Activated naive CD8-positive, alpha-beta T cell treated with anti-CD3 and anti-CD28 coated beads for 36 hours (primary cell): ENCODE data around the gene PCDHGA7. TPM values are rescaled to one million over a fixed set of nuclear protein-coding genes. Genes with fewer than 3 reads are reported as not detected.
"Not testable (repeated sequence)": the region's sequence is repeated elsewhere in the genome, so short reads cannot be mapped to it uniquely, and the experiment has no call there.

Experiments
- DNase-seq: peaks from one replicate; pipeline ENCODE4 v3.0.0; 2021
- H3K27ac Mint-ChIP-seq: one replicate; pipeline ENCODE4 v1.8.0; 2022; ENCODE audit warnings: mild to moderate bottlenecking, moderate library complexity, mixed read lengths
- H3K27me3 Mint-ChIP-seq: one replicate; pipeline ENCODE4 v1.8.0; 2022; ENCODE audit warnings: mild to moderate bottlenecking, mixed read lengths
- H3K36me3 Mint-ChIP-seq: one replicate; pipeline ENCODE4 v1.8.0; 2021; ENCODE audit warnings: mild to moderate bottlenecking, mixed read lengths
- H3K4me1 Mint-ChIP-seq: one replicate; pipeline ENCODE4 v1.8.0; 2021; ENCODE audit warnings: mixed read lengths
- H3K4me3 Mint-ChIP-seq: one replicate; pipeline ENCODE4 v1.8.0; 2022; ENCODE audit warnings: mild to moderate bottlenecking, moderate library complexity, mixed read lengths
- H3K9me3 Mint-ChIP-seq: one replicate; pipeline ENCODE4 v1.8.0; 2022; ENCODE audit warnings: mixed read lengths
- total RNA-seq, 2 experiments: library from RNA; stranded (reverse); gene quantifications; one replicate each; pipeline ENCODE4 v1.2.3, GENCODE V29; 2021

PCDHGA7 gene
- total RNA-seq, 2 experiments from 2014 or later = not detected

GRCh38 chr5:141356950-141357349, 25.6 kb upstream of the PCDHGA7 start:
- Mint-ChIP-seq H3K9me3 (peaks cover 44% of the 10 kb centered on the region), H3K36me3 (peaks cover 27% of the 10 kb centered on the region), H3K27ac (no peak overlapping the region), H3K27me3 (peaks cover 90% of the 10 kb centered on the region), H3K4me3 (no peak overlapping the region), H3K4me1 (peaks cover 5% of the 10 kb centered on the region)
- DNase-seq = no peak

GRCh38 chr5:141359790-141360426, 22.6 kb upstream of the PCDHGA7 start, which contains the start of gene PCDHGB2:
TSS of gene PCDHGB2 (plus strand) at chr5:141359994. CDS start at chr5:141360136, 142 bp downstream.
- peaks cover 49% of the 10 kb centered on the region for H3K9me3 Mint-ChIP-seq
- H3K36me3 Mint-ChIP-seq = peaks cover 36% of the 10 kb centered on the region
- no peak for DNase-seq
- H3K27ac Mint-ChIP-seq = peak within 1 kb of the TSS; percentile 3
- H3K27me3 Mint-ChIP-seq = peaks cover 93% of the 10 kb centered on the region
- peaks cover 5% of the 10 kb centered on the region for H3K4me1 Mint-ChIP-seq
- peak within 1 kb of the TSS; percentile 75 for H3K4me3 Mint-ChIP-seq

- H3K4me3 Mint-ChIP-seq = no peak overlapping the region
- H3K4me1 Mint-ChIP-seq = peaks cover 5% of the 10 kb centered on the region
- H3K27me3 Mint-ChIP-seq = peaks cover 93% of the 10 kb centered on the region
- H3K9me3 Mint-ChIP-seq = peaks cover 53% of the 10 kb centered on the region
- no peak overlapping the region for H3K27ac Mint-ChIP-seq
- H3K36me3 Mint-ChIP-seq = peaks cover 40% of the 10 kb centered on the region
- no peak for DNase-seq
Measured at GRCh38 chr5:141360685-141361084, 21.9 kb upstream of the PCDHGA7 start.

- peaks cover 92% of the 10 kb centered on the region for H3K27me3 Mint-ChIP-seq
- peaks cover 5% of the 10 kb centered on the region for H3K4me1 Mint-ChIP-seq
- peaks cover 41% of the 10 kb centered on the region for H3K36me3 Mint-ChIP-seq
- no peak overlapping the region for H3K27ac Mint-ChIP-seq
- DNase-seq = no peak
- peaks cover 44% of the 10 kb centered on the region for H3K9me3 Mint-ChIP-seq
- H3K4me3 Mint-ChIP-seq = no peak overlapping the region
Measured at GRCh38 chr5:141362719-141363118, 19.8 kb upstream of the PCDHGA7 start.

- no peak within 1 kb of the TSS for H3K27ac Mint-ChIP-seq
- peaks cover 93% of the 10 kb centered on the region for H3K27me3 Mint-ChIP-seq
- no peak within 1 kb of the TSS for H3K4me3 Mint-ChIP-seq
Measured at GRCh38 chr5:141363952-141364660, 18.4 kb upstream of the PCDHGA7 start, which contains the start of gene PCDHGA5. TSS of gene PCDHGA5 (plus strand) at chr5:141364162. CDS start at chr5:141364331, 169 bp downstream.

GRCh38 chr5:141366016-141366896, 16.3 kb upstream of the PCDHGA7 start:
- peaks cover 28% of the 10 kb centered on the region for H3K36me3 Mint-ChIP-seq
- H3K27me3 Mint-ChIP-seq = peaks cover 92% of the 10 kb centered on the region
- peaks cover 31% of the 10 kb centered on the region for H3K9me3 Mint-ChIP-seq
- no peak overlapping the region for H3K27ac Mint-ChIP-seq
- no peak for DNase-seq
- H3K4me1 Mint-ChIP-seq = peaks cover 4% of the 10 kb centered on the region
- H3K4me3 Mint-ChIP-seq = no peak overlapping the region

More at GRCh38 chr5:141363952-141364660, 18.4 kb upstream of the PCDHGA7 start, which contains the start of gene PCDHGA5:
- DNase-seq = no peak
- Mint-ChIP-seq H3K36me3 (peaks cover 37% of the 10 kb centered on the region), H3K9me3 (peaks cover 39% of the 10 kb centered on the region), H3K4me1 (peaks cover 5% of the 10 kb centered on the region)

GRCh38 chr5:141369994-141370848, 12.3 kb upstream of the PCDHGA7 start, which contains the start of gene PCDHGB3:
TSS of gene PCDHGB3 (plus strand) at chr5:141370242. CDS start at chr5:141370395, 153 bp downstream.
- Mint-ChIP-seq H3K27me3 (peaks cover 93% of the 10 kb centered on the region), H3K4me3 (peak within 1 kb of the TSS; percentile 60), H3K27ac (no peak within 1 kb of the TSS), H3K4me1 (peaks cover 4% of the 10 kb centered on the region), H3K36me3 (peaks cover 26% of the 10 kb centered on the region), H3K9me3 (peaks cover 29% of the 10 kb centered on the region)
- no peak for DNase-seq

- peaks cover 20% of the 10 kb centered on the region for H3K36me3 Mint-ChIP-seq
- peaks cover 90% of the 10 kb centered on the region for H3K27me3 Mint-ChIP-seq
- no peak overlapping the region for H3K27ac Mint-ChIP-seq
- DNase-seq = no peak
- H3K4me1 Mint-ChIP-seq = peaks cover 4% of the 10 kb centered on the region
- H3K9me3 Mint-ChIP-seq = peaks cover 32% of the 10 kb centered on the region
- no peak overlapping the region for H3K4me3 Mint-ChIP-seq
Measured at GRCh38 chr5:141371572-141372475, 10.7 kb upstream of the PCDHGA7 start.

- Mint-ChIP-seq H3K9me3 (peaks cover 37% of the 10 kb centered on the region), H3K27me3 (peaks cover 86% of the 10 kb centered on the region), H3K4me3 (no peak within 1 kb of the TSS), H3K4me1 (peaks cover 4% of the 10 kb centered on the region), H3K27ac (no peak within 1 kb of the TSS), H3K36me3 (peaks cover 25% of the 10 kb centered on the region)
- no peak for DNase-seq
Measured at GRCh38 chr5:141373673-141374317, 8.7 kb upstream of the PCDHGA7 start, which contains the start of gene PCDHGA6. TSS of gene PCDHGA6 (plus strand) at chr5:141373891. CDS start at chr5:141374084, 193 bp downstream.

- Mint-ChIP-seq H3K9me3 (peaks cover 39% of the 10 kb centered on the region), H3K27ac (no peak overlapping the region), H3K27me3 (peaks cover 85% of the 10 kb centered on the region), H3K4me1 (peaks cover 4% of the 10 kb centered on the region), H3K36me3 (peaks cover 25% of the 10 kb centered on the region), H3K4me3 (no peak overlapping the region)
- no peak for DNase-seq
Measured at GRCh38 chr5:141374627-141375026, 7.9 kb upstream of the PCDHGA7 start.

GRCh38 chr5:141375444-141376155, 6.9 kb upstream of the PCDHGA7 start:
- peaks cover 37% of the 10 kb centered on the region for H3K9me3 Mint-ChIP-seq
- DNase-seq, H3K27ac Mint-ChIP-seq, H3K4me1 Mint-ChIP-seq, H3K4me3 Mint-ChIP-seq: not testable (repeated sequence)
- H3K36me3 Mint-ChIP-seq = peaks cover 23% of the 10 kb centered on the region
- peaks cover 85% of the 10 kb centered on the region for H3K27me3 Mint-ChIP-seq

GRCh38 chr5:141383345-141383744, 803 bp downstream of the PCDHGA7 start:
- Mint-ChIP-seq H3K4me1 (peaks cover 2% of the 10 kb centered on the region), H3K9me3 (peaks cover 38% of the 10 kb centered on the region), H3K27ac (no peak overlapping the region), H3K4me3 (no peak overlapping the region), H3K27me3 (peaks cover 86% of the 10 kb centered on the region), H3K36me3 (peaks cover 4% of the 10 kb centered on the region)
- DNase-seq = no peak
